K562 (cell line): ENCODE measurements around the gene CCDC60. TPM values are rescaled to one million over a fixed set of nuclear protein-coding genes. Genes with fewer than 3 reads are reported as not detected.

ENCODE experiments used
- ATAC-seq: fragments of 200-7000 bp; cut with Tn5 transposase; 3 replicates; pipeline ENCODE4 v1.9.1; 2020; ENCODE audit warnings: moderate library complexity
- BruUV-seq: library from RNA; stranded (reverse); fragments of 400-500 nt; replicated peaks from 2 replicates; lab custom pipeline; 2021; lab: Mats Ljungman, UMichigan
- CTCF ChIA-PET: fragments of 300-600 bp; formaldehyde crosslinking; extraction: SDS; loops from one replicate; lab custom pipeline; 2021; ENCODE audit warnings: low intra/inter-chr PET ratio; lab: Yijun Ruan, JAX
- POLR2A ChIA-PET: fragments of 300-600, 350-650 bp; sonication (Branson Sonifier 250); formaldehyde crosslinking; extraction: SDS; loops from one replicate; lab custom pipeline; 2021; ENCODE audit warnings: antibody characterized with exemption, inconsistent platforms; lab: Yijun Ruan, JAX
- DNase-seq, 4 experiments: peaks; one replicate each; pipeline versions ENCODE4 v3.0.0 to v3.0.0-alpha.2; 2011 to 2018; ENCODE audit warnings: low spot score in 3 of 4, mixed read lengths in 3 of 4; ENCODE audit errors: extremely low read depth in 1 of 4
- FAIRE-seq: peaks from 2 replicates; lab custom pipeline; 2011; peaks lifted over from hg19 to GRCh38; lab: Jason Lieb, UNC
- H2AFZ ChIP-seq: 2 replicates; pipeline ENCODE4 v1.6.0; 2011; ENCODE audit warnings: low read depth, low read length, control low read depth, inconsistent platforms
- H3K27ac ChIP-seq: fragments of 200-600 bp; 3 replicates; pipeline ENCODE4 v1.8.0; 2011; ENCODE audit warnings: low read depth, mild to moderate bottlenecking, control low read depth, inconsistent platforms, low read length, moderate library complexity, mixed read lengths; ENCODE audit errors: extremely low read depth
- H3K27me3 ChIP-seq, 2 experiments: fragments of 300-600 bp in 1 of 2; 2 replicates in 1 of 2; 3 replicates in 1 of 2; pipeline versions ENCODE4 v1.6.0 to v1.8.0; 2011; ENCODE audit warnings: inconsistent platforms in 2 of 2, low read length in 2 of 2, mild to moderate bottlenecking in 1 of 2, mixed read lengths in 1 of 2, moderate library complexity in 1 of 2; ENCODE audit not compliant: control insufficient read depth in 2 of 2, insufficient read depth in 2 of 2
- H3K36me3 ChIP-seq: fragments of 300-600 bp; 3 replicates; pipeline ENCODE4 v1.8.0; 2011; ENCODE audit warnings: mild to moderate bottlenecking, low read length, inconsistent platforms; ENCODE audit not compliant: control insufficient read depth, insufficient read depth
- H3K4me1 ChIP-seq, 2 experiments: fragments of 200-600 bp in 1 of 2; replicated peaks in 1 of 2; 2 replicates in 1 of 2; 3 replicates in 1 of 2; pipeline versions ENCODE4 v1.5.1 to v1.8.0; 2011; ENCODE audit warnings: inconsistent platforms in 2 of 2, low read length in 2 of 2, mild to moderate bottlenecking in 1 of 2, mixed read lengths in 1 of 2, moderate library complexity in 1 of 2; ENCODE audit not compliant: control insufficient read depth in 2 of 2, insufficient read depth in 2 of 2
- H3K4me2 ChIP-seq: 2 replicates; pipeline ENCODE4 v1.6.1; 2011; ENCODE audit warnings: low read length, control low read depth, inconsistent platforms, mixed read lengths; ENCODE audit not compliant: insufficient read depth
- H3K4me3 ChIP-seq: fragments of 200-600 bp; sonication (generic), shearing (Covaris generic); 2 replicates; pipeline ENCODE4 v1.5.1; 2016; ENCODE audit warnings: control low read depth, inconsistent platforms
- H3K79me2 ChIP-seq: fragments of 200-600 bp; 3 replicates; pipeline ENCODE4 v1.8.0; 2011; ENCODE audit warnings: low read length, inconsistent platforms; ENCODE audit not compliant: control insufficient read depth, insufficient read depth
- H3K9ac ChIP-seq, 2 experiments: 2 replicates each; pipeline versions ENCODE4 v1.6.0 to v1.6.1; 2011; ENCODE audit warnings: low read depth in 2 of 2, low read length in 2 of 2, control low read depth in 1 of 2, inconsistent platforms in 1 of 2, mild to moderate bottlenecking in 1 of 2, mixed read lengths in 1 of 2; ENCODE audit not compliant: insufficient read depth in 1 of 2
- H3K9me1 ChIP-seq: one replicate; pipeline ENCODE4 v1.6.0; 2011; ENCODE audit warnings: inconsistent platforms, mild to moderate bottlenecking, low read length, moderate library complexity; ENCODE audit not compliant: control insufficient read depth, insufficient read depth
- H3K9me3 ChIP-seq: replicated peaks from 2 replicates; pipeline ENCODE4 v1.5.1; 2011; ENCODE audit warnings: low read depth, low read length, inconsistent platforms; ENCODE audit not compliant: control insufficient read depth, insufficient read depth
- H4K20me1 ChIP-seq: replicated peaks from 2 replicates; pipeline ENCODE4 v1.6.1; 2011; ENCODE audit warnings: low read length, inconsistent platforms, mixed read lengths; ENCODE audit not compliant: control insufficient read depth, insufficient read depth
- CC2D1A ChIP-seq: fragments of 450-650 bp; IDR thresholded peaks from 2 replicates; pipeline ENCODE4 v1.6.1; 2017; ENCODE audit warnings: mild to moderate bottlenecking
- DMBX1 ChIP-seq: fragments of 250-450 bp; sonication (Bioruptor Pico); IDR thresholded peaks from 2 replicates; pipeline ENCODE4 v1.8.0; 2022; ENCODE audit warnings: inconsistent platforms, mild to moderate bottlenecking, moderate library complexity, borderline replicate concordance
- ELF2 ChIP-seq: fragments of 250-450 bp; sonication (Bioruptor Pico); IDR thresholded peaks from 2 replicates; pipeline ENCODE4 v1.5.0; 2021; ENCODE audit warnings: mild to moderate bottlenecking
- HBP1 ChIP-seq: fragments of 450-650 bp; formaldehyde crosslinking; IDR thresholded peaks from 2 replicates; pipeline ENCODE4 v1.4.0; 2022; ENCODE audit warnings: missing genetic modification characterization
- HDAC6 ChIP-seq: IDR thresholded peaks from 2 replicates; pipeline ENCODE4 v1.6.1; 2012; ENCODE audit warnings: low read depth, mild to moderate bottlenecking, control low read depth, inconsistent platforms, low read length, moderate library complexity
- PHB ChIP-seq: fragments of 250-450 bp; sonication (Bioruptor Pico); IDR thresholded peaks from 2 replicates; pipeline ENCODE4 v1.5.0; 2021
- PHF21A ChIP-seq: fragments of 450-650 bp; IDR thresholded peaks from 2 replicates; pipeline ENCODE4 v1.6.1; 2017; ENCODE audit warnings: low read depth, borderline replicate concordance
- POLR2AphosphoS2 ChIP-seq: IDR thresholded peaks from 2 replicates; pipeline ENCODE4 v1.6.1; 2012; ENCODE audit warnings: low read length, improper control_type of control experiment
- POLR2B ChIP-seq: fragments of 450-650 bp; IDR thresholded peaks from 2 replicates; pipeline ENCODE4 v1.6.1; 2018; ENCODE audit warnings: low read depth; ENCODE audit not compliant: partially characterized antibody
- RBM39 ChIP-seq: fragments of 200-400 bp; formaldehyde crosslinking; optimal IDR thresholded peaks from 2 replicates; pipeline ENCODE3; 2018; ENCODE audit warnings: low read depth, low read length
- RNF219 ChIP-seq: fragments of 250-450 bp; sonication (Bioruptor Pico); IDR thresholded peaks from 2 replicates; pipeline ENCODE4 v1.5.0; 2022; ENCODE audit warnings: mild to moderate bottlenecking
- SAP30 ChIP-seq: fragments of 200-600 bp; sonication (generic); IDR thresholded peaks from 2 replicates; pipeline ENCODE4 v1.6.1; 2012; ENCODE audit warnings: borderline replicate concordance, low read depth, mild to moderate bottlenecking, moderate library complexity, low read length, control low read depth, inconsistent platforms; ENCODE audit not compliant: insufficient read depth, poor library complexity, severe bottlenecking
- SIN3B ChIP-seq: fragments of 450-650 bp; IDR thresholded peaks from 2 replicates; pipeline ENCODE4 v1.6.1; 2017; ENCODE audit warnings: low read depth, mild to moderate bottlenecking, moderate library complexity
- SREBF1 ChIP-seq: fragments of 150-350 bp; IDR thresholded peaks from 2 replicates; pipeline ENCODE4 v1.6.1; 2014; ENCODE audit warnings: antibody characterized with exemption, low read depth, low read length, borderline replicate concordance
- TBP ChIP-seq: optimal IDR thresholded peaks from 2 replicates; pipeline ENCODE3; 2011; ENCODE audit warnings: low read depth, low read length, improper control_type of control experiment
- UBTF ChIP-seq, 2 experiments: IDR thresholded peaks; 2 replicates each; pipeline ENCODE4 v1.6.1; 2012; ENCODE audit warnings: improper control_type of control experiment in 2 of 2, low read depth in 2 of 2, low read length in 2 of 2, borderline replicate concordance in 1 of 2
- ZNF324 ChIP-seq: fragments of 250-450 bp; sonication (Bioruptor Pico); IDR thresholded peaks from 2 replicates; pipeline ENCODE4 v1.4.0; 2020; ENCODE audit warnings: mild to moderate bottlenecking
- WGBS: fragments of 100-300 bp; shearing (Covaris generic); methylation state at CpG from one replicate; pipeline ENCODE4 v1.1.6; 2016; ENCODE audit warnings: low coverage, mixed read lengths; ENCODE audit not compliant: insufficient coverage; ENCODE audit errors: missing lambda C conversion rate; 5-methylcytosine and 5-hydroxymethylcytosine counted together
- in situ Hi-C: fragments of 300-500 bp; cut with MboI; formaldehyde crosslinking; loops from 4 replicates; pipeline ENCODE4 v1.15.0; 2018; ENCODE audit warnings: inconsistent platforms, mixed read lengths
- intact Hi-C: fragments of 100-400 bp; cut with micrococcal nuclease; formaldehyde crosslinking; loops from 2 replicates; pipeline ENCODE4 v1.14.2; 2022
- polyA plus RNA-seq, 8 experiments: library from polyadenylated mRNA; depleted of rRNA in 4 of 8; stranded (reverse) in 5 of 8; unstranded in 3 of 8; fragments of >200 nt; fragmentation: Nextera tagmentation in 2 of 8; fragmentation: Illumina TruSeq in 1 of 8; extraction: Ambion mirVana in 2 of 8; extraction: Trizol in 1 of 8; gene quantifications; 2 replicates each; pipeline versions ENCODE4 v1.2.1 to v1.2.3, GENCODE V29; 2011 to 2014; ENCODE audit warnings: inconsistent platforms in 1 of 8, missing spikeins in 1 of 8
- total RNA-seq, 7 experiments: library from RNA; depleted of rRNA in 6 of 7; stranded (reverse); fragments of >200 nt in 6 of 7; fragmentation: Illumina TruSeq in 2 of 7; extraction: Trizol in 2 of 7; gene quantifications; 2 replicates each; pipeline versions ENCODE4 v1.2.1 to v1.2.3, GENCODE V29; 2011 to 2021; ENCODE audit warnings: low replicate concordance in 1 of 7

CCDC60 gene
- total and polyA plus RNA-seq, 9 of the 15 experiments (the other 6 are each of a cell fraction or from before 2014, with no cell fraction given), result not detected

- in situ Hi-C loops, result no loop called here
- TF ChIP-seq SREBF1 (no peak), ELF2 (CRISPR knock-in tag) (no peak), PHB (CRISPR knock-in tag) (no peak), TBP (no peak), SAP30 (no peak), SIN3B (no peak), HBP1 (CRISPR knock-in tag) (no peak), ZNF324 (CRISPR knock-in tag) (no peak), PHF21A (no peak), RBM39 (no peak), RNF219 (CRISPR knock-in tag) (no peak), POLR2B (no peak), DMBX1 (CRISPR knock-in tag) (no peak), POLR2AphosphoS2 (no peak), CC2D1A (no peak), HDAC6 (no peak), UBTF (IDR thresholded peaks at IDR 0.05; ENCODE audit: borderline replicate concordance in 1 of 2, low read depth in 2 of 2, low read length in 2 of 2) (no peak)
Observed at GRCh38 chr12:119391673-119392072, 57.1 kb downstream of the CCDC60 start.

More at GRCh38 chr12:119391673-119392072, 57.1 kb downstream of the CCDC60 start:
- WGBS, result under 1% methylated on average over 5 of the region's 5 CpGs
- no peaks in the 10 kb centered on the region for H3K27me3 ChIP-seq
- H3K9ac ChIP-seq, result no peak overlapping the region
- no peak overlapping the region for H3K4me2 ChIP-seq
- H3K4me1 ChIP-seq, result no peaks in the 10 kb centered on the region
- no peak overlapping the region for H3K4me3 ChIP-seq
- ChIA-PET CTCF (interaction anchor here (0.7 kb wide), 1 partner anchor 276 kb away, joined by 3 read pairs; no protein-coding TSS in a partner anchor), POLR2A (interaction anchor here (0.6 kb wide), 1 partner anchor 126 kb away, joined by 3 read pairs; no protein-coding TSS in a partner anchor)
- no peaks in the 10 kb centered on the region for H3K9me3 ChIP-seq
- H3K27ac ChIP-seq, result no peak overlapping the region
- H2AFZ ChIP-seq, result no peak overlapping the region
- no peak for FAIRE-seq
- no peaks in the 10 kb centered on the region for H3K79me2 ChIP-seq
- no peaks in the 10 kb centered on the region for H3K9me1 ChIP-seq
- no peak for ATAC-seq
- intact Hi-C loops, result no loop called here
- H4K20me1 ChIP-seq, result no peaks in the 10 kb centered on the region
- no peaks in the 10 kb centered on the region for H3K36me3 ChIP-seq
- BruUV-seq, result no TSS peak
- no peak for DNase-seq
